SU-DHL-6 (cell line): ENCODE measurements around the gene HCFC1.

Source experiments
- H2AFZ ChIP-seq: fragments of 200-600 bp; sonication (generic); 2 replicates; pipeline ENCODE4 v1.6.1; 2014; ENCODE audit warnings: low read depth, mild to moderate bottlenecking, moderate library complexity, mixed read lengths, antibody characterized with exemption, low read length; ENCODE audit not compliant: severe bottlenecking
- H3F3A ChIP-seq: fragments of 200-600 bp; shearing (Covaris generic); 2 replicates; pipeline ENCODE4 v1.6.0; 2016; ENCODE audit warnings: antibody characterized with exemption, mild to moderate bottlenecking; ENCODE audit not compliant: insufficient read depth
- H3K27ac ChIP-seq: fragments of 200-600 bp; sonication (generic); 2 replicates; pipeline ENCODE4 v1.5.1; 2016; ENCODE audit warnings: low read depth, mild to moderate bottlenecking, low read length, moderate library complexity, mixed read lengths
- H3K27me3 ChIP-seq: fragments of 200-600 bp; sonication (generic), shearing (Covaris generic); 2 replicates; pipeline ENCODE4 v1.6.0; 2014; ENCODE audit warnings: mild to moderate bottlenecking, low read length
- H3K36me3 ChIP-seq: fragments of 200-600 bp; sonication (generic); 2 replicates; pipeline ENCODE4 v1.6.1; 2014; ENCODE audit warnings: mild to moderate bottlenecking, low read length, mixed read lengths
- H3K4me2 ChIP-seq: fragments of 300-600, 200-600 bp; shearing (Covaris generic), sonication (generic); 2 replicates; pipeline ENCODE4 v1.6.0; 2014; ENCODE audit warnings: low read length, low read depth, mild to moderate bottlenecking; ENCODE audit not compliant: poor library complexity, severe bottlenecking
- H3K4me3 ChIP-seq: fragments of 200-600 bp; sonication (generic); 2 replicates; pipeline ENCODE4 v1.5.1; 2014; ENCODE audit warnings: antibody characterized with exemption, low read length, mild to moderate bottlenecking, mixed read lengths; ENCODE audit not compliant: insufficient read depth, poor library complexity, severe bottlenecking
- H3K79me2 ChIP-seq: fragments of 200-600 bp; sonication (generic); 2 replicates; pipeline ENCODE4 v1.6.1; 2014; ENCODE audit warnings: mild to moderate bottlenecking, low read length, moderate library complexity; ENCODE audit not compliant: insufficient read depth
- H3K9ac ChIP-seq: fragments of 200-600 bp; sonication (generic); 2 replicates; pipeline ENCODE4 v1.7.0; 2014; ENCODE audit warnings: mild to moderate bottlenecking, low read length
- H3K9me2 ChIP-seq: fragments of 200-600 bp; sonication (generic); replicated peaks from 2 replicates; pipeline ENCODE4 v1.6.1; 2014; ENCODE audit warnings: low read length; ENCODE audit not compliant: insufficient read depth
- H3K9me3 ChIP-seq: fragments of 200-600 bp; sonication (generic); 2 replicates; pipeline ENCODE4 v1.6.1; 2014; ENCODE audit warnings: low read length, mixed read lengths; ENCODE audit not compliant: insufficient read depth
- H4K20me1 ChIP-seq: fragments of 200-600 bp; sonication (generic); 2 replicates; pipeline ENCODE4 v1.6.1; 2014; ENCODE audit warnings: low read depth, mild to moderate bottlenecking, antibody characterized with exemption, low read length, moderate library complexity, mixed read lengths
- EZH2phosphoT487 ChIP-seq: fragments of 200-600 bp; sonication (generic), shearing (Covaris generic); conservative IDR thresholded peaks from 2 replicates; pipeline ENCODE4 v1.6.1; 2018; ENCODE audit warnings: mild to moderate bottlenecking, antibody characterized with exemption, low read length, moderate library complexity, mixed read lengths
- TF ChIP-seq, protein P1 (sequence below): fragments of 200-600 bp; sonication (generic); IDR thresholded peaks from one replicate; pipeline ENCODE4 v1.5.1; 2017; ENCODE audit warnings: antibody characterized with exemption, mild to moderate bottlenecking, low read length, moderate library complexity; ENCODE audit not compliant: insufficient read depth, poor library complexity, severe bottlenecking

Gene HCFC1

DNA sequence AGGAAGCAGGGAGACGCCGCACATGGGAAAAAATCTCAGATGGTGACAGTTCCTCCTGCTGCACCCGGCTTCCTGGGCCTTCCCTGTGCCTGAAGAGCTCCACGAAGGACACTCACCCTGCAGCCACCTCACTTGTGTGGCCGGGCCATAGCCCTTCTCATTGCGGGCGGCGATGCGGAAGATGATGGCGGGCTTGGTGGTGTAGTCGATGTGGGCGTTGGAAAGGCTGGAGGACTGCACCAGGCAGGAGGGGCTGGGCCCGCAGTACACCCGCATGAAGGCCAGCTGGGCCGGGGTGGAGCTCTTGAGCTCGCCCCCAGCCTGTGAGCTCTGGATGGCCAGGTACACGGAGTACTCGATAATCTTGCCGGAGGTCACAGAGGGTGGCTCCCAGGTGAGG lies 21.5 kb downstream of the HCFC1 start:
- H3K27me3 ChIP-seq, result no peaks in the 10 kb centered on the region
- H3K27ac ChIP-seq, result no peak overlapping the region
- H3K4me3 ChIP-seq, result no peak overlapping the region
- peaks cover 8% of the 10 kb centered on the region for H3F3A ChIP-seq
- no peak overlapping the region for H2AFZ ChIP-seq
- no peaks in the 10 kb centered on the region for H3K9me3 ChIP-seq
- no peak overlapping the region for H3K9ac ChIP-seq
- no peaks in the 10 kb centered on the region for H4K20me1 ChIP-seq
- H3K9me2 ChIP-seq, result no peaks in the 10 kb centered on the region
- H3K79me2 ChIP-seq, result no peaks in the 10 kb centered on the region
- TF ChIP-seq, protein P1, sequence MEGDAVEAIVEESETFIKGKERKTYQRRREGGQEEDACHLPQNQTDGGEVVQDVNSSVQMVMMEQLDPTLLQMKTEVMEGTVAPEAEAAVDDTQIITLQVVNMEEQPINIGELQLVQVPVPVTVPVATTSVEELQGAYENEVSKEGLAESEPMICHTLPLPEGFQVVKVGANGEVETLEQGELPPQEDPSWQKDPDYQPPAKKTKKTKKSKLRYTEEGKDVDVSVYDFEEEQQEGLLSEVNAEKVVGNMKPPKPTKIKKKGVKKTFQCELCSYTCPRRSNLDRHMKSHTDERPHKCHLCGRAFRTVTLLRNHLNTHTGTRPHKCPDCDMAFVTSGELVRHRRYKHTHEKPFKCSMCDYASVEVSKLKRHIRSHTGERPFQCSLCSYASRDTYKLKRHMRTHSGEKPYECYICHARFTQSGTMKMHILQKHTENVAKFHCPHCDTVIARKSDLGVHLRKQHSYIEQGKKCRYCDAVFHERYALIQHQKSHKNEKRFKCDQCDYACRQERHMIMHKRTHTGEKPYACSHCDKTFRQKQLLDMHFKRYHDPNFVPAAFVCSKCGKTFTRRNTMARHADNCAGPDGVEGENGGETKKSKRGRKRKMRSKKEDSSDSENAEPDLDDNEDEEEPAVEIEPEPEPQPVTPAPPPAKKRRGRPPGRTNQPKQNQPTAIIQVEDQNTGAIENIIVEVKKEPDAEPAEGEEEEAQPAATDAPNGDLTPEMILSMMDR, result no peak
- no peak for TF ChIP-seq EZH2phosphoT487
- peaks cover 6% of the 10 kb centered on the region; the same call in 1 of the 2 replicates for H3K36me3 ChIP-seq
- no peak overlapping the region for H3K4me2 ChIP-seq

DNA sequence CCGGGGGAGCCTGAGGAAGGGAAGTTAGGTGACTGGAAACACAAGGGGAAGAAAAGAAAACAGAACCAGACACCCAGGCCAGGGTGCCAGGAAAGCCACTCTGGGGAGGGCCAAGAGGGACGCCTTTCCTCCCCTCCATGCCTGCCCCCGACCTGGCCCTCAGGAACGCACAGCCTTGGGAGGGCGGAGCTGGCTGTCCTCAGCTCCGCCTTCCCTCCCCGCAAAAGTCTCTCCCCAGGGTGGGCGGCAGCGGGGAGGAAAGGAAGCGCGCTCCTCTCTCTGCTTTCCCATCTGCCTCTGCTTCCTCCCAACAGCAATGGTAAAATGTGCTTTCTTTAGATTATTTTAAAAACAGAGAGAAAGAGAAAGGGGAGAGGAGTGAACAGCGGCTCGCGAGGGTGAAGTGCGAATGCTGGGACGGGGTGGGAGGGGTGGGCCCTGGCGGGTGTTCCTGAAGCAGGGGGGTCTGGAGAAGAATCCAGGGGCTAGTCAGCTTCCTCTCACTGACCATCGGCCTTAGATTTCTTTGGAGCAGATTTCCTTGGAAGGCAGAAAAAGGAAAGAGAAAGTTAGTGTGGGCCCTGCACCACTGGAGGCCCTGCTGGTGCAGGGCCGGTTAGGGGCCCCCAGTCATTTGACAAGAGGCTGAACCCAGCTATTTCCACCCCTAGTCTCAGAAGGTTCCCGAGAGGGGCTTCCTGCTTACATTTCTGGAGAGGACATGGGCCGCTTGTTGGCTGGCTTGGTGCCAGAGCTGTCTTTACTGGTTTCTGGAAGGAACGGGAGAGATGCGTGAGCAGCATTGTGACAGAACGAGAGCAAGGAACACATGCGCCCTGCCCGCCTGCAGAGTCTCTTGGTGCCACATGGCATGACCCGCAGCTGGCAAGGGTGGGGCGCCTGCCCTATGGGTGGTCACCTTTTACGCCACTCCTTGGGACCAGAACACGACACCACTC lies 22.5 kb downstream of the HCFC1 start:
- TF ChIP-seq, protein P1, result no peak
- TF ChIP-seq EZH2phosphoT487, result no peak
- no peak overlapping the region for H3K4me3 ChIP-seq
- no peak overlapping the region for H3K9ac ChIP-seq
- no peak overlapping the region for H2AFZ ChIP-seq
- peaks cover 8% of the 10 kb centered on the region for H3F3A ChIP-seq
- no peaks in the 10 kb centered on the region for H3K79me2 ChIP-seq
- no peak overlapping the region for H3K27ac ChIP-seq
- H3K9me2 ChIP-seq, result no peaks in the 10 kb centered on the region
- no peaks in the 10 kb centered on the region for H3K27me3 ChIP-seq
- peaks cover 6% of the 10 kb centered on the region; the same call in 1 of the 2 replicates for H3K36me3 ChIP-seq
- no peaks in the 10 kb centered on the region for H4K20me1 ChIP-seq
- H3K9me3 ChIP-seq, result no peaks in the 10 kb centered on the region
- H3K4me2 ChIP-seq, result no peak overlapping the region

DNA sequence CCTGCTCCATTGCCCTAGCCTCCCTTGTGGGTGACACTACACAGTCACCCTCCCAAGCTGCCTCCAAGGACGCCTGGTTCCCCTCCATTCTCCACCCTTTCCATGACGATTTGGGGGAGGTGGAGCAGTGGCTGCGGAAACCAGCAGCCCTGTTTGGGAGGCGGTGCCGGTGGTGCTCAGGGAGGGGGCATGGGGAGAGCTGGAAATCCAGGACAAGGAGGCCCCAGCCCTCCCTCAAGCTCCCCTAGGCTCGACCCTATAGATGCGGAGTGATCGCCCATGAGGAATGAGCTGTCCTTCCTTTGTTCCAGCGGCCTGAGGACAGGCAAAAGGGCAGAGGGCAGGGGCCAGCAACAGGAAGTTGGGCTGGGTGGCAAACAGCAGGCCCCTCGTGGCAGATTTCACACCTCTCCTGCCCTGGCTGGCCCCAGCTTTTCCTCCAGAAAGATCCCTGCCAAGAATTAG lies 23.6 kb downstream of the HCFC1 start:
- Histone ChIP-seq H3K79me2 (no peaks in the 10 kb centered on the region), H3K27ac (no peak overlapping the region)

More for the DNA sequence above, 23.6 kb downstream of the HCFC1 start:
- H3K36me3 ChIP-seq, result peaks cover 4% of the 10 kb centered on the region; the same call in 1 of the 2 replicates
- no peak overlapping the region for H2AFZ ChIP-seq
- H3K9me3 ChIP-seq, result no peaks in the 10 kb centered on the region
- H3K4me3 ChIP-seq, result no peak overlapping the region
- no peaks in the 10 kb centered on the region for H3K27me3 ChIP-seq
- no peak for TF ChIP-seq EZH2phosphoT487
- H3F3A ChIP-seq, result peaks cover 8% of the 10 kb centered on the region
- no peaks in the 10 kb centered on the region for H3K9me2 ChIP-seq
- H3K4me2 ChIP-seq, result no peak overlapping the region
- H3K9ac ChIP-seq, result no peak overlapping the region
- H4K20me1 ChIP-seq, result no peaks in the 10 kb centered on the region
